IMR-90 (cell line): ENCODE results near the gene MSMO1. TPM values are rescaled to one million over a fixed set of nuclear protein-coding genes. Genes with fewer than 3 reads are reported as not detected.

Experiments
- ATAC-seq: fragments of 200-7000 bp; cut with Tn5 transposase; 2 replicates; pipeline ENCODE4 v1.9.1; 2020; ENCODE audit warnings: low read depth, mild to moderate bottlenecking, moderate library complexity
- BruUV-seq: library from RNA; stranded (reverse); fragments of 400-500 nt; replicated peaks from 2 replicates; lab custom pipeline; 2021; lab: Mats Ljungman, UMichigan
- CTCF ChIA-PET: fragments of 300-600 bp; formaldehyde crosslinking; extraction: SDS; loops from one replicate; lab custom pipeline; 2021; ENCODE audit warnings: antibody characterized with exemption; lab: Yijun Ruan, JAX
- POLR2A ChIA-PET: fragments of 300-600 bp; sonication (Branson Sonifier 250); formaldehyde crosslinking; loops from one replicate; lab custom pipeline; 2022; ENCODE audit warnings: antibody characterized with exemption; ENCODE audit not compliant: unreplicated experiment; lab: Charles Lee
- DNase-seq: peaks from one replicate; pipeline ENCODE4 v3.0.0; 2013
- H2AFZ ChIP-seq: replicated peaks from 2 replicates; pipeline ENCODE3; 2013; ENCODE audit warnings: low read length, mild to moderate bottlenecking; ENCODE audit not compliant: poor library complexity
- H2AK5ac ChIP-seq: 2 replicates; pipeline ENCODE4 v1.6.1; 2013; ENCODE audit warnings: low read depth, low read length, inconsistent platforms
- H2AK9ac ChIP-seq: replicated peaks from 2 replicates; pipeline ENCODE3; 2013; ENCODE audit warnings: mild to moderate bottlenecking, low read depth, low read length, moderate library complexity; ENCODE audit not compliant: poor library complexity
- H2BK120ac ChIP-seq: 2 replicates; pipeline ENCODE4 v1.6.1; 2013; ENCODE audit warnings: low read depth, low read length, inconsistent platforms
- H2BK15ac ChIP-seq: 3 replicates; pipeline ENCODE4 v1.6.1; 2013; ENCODE audit warnings: low read depth, low read length, inconsistent platforms
- H2BK20ac ChIP-seq: 2 replicates; pipeline ENCODE4 v1.6.1; 2013; ENCODE audit warnings: low read depth, mild to moderate bottlenecking, inconsistent platforms, low read length, moderate library complexity
- H2BK5ac ChIP-seq: 2 replicates; pipeline ENCODE4 v1.6.1; 2013; ENCODE audit warnings: mild to moderate bottlenecking, low read depth, low read length, inconsistent platforms; ENCODE audit not compliant: poor library complexity, severe bottlenecking
- H3K14ac ChIP-seq: replicated peaks from 2 replicates; pipeline ENCODE4 v1.6.1; 2013; ENCODE audit warnings: low read depth, low read length, inconsistent platforms
- H3K18ac ChIP-seq: 2 replicates; pipeline ENCODE4 v1.6.1; 2013; ENCODE audit warnings: low read depth, low read length, control low read depth
- H3K23ac ChIP-seq: 2 replicates; pipeline ENCODE4 v1.6.1; 2013; ENCODE audit warnings: low read depth, low read length, inconsistent platforms
- H3K27ac ChIP-seq: 2 replicates; pipeline ENCODE4 v1.5.1; 2013; ENCODE audit warnings: mild to moderate bottlenecking, control low read depth, low read length; ENCODE audit not compliant: insufficient read depth
- H3K27me3 ChIP-seq: 2 replicates; pipeline ENCODE4 v1.6.1; 2013; ENCODE audit warnings: low read length; ENCODE audit not compliant: control insufficient read depth, insufficient read depth
- H3K36me3 ChIP-seq: 2 replicates; pipeline ENCODE4 v1.6.1; 2013; ENCODE audit warnings: low read length, mixed read lengths; ENCODE audit not compliant: control insufficient read depth, insufficient read depth
- H3K4ac ChIP-seq: 2 replicates; pipeline ENCODE4 v1.6.1; 2013; ENCODE audit warnings: low read depth, low read length, inconsistent platforms
- H3K4me1 ChIP-seq: 2 replicates; pipeline ENCODE4 v1.6.1; 2013; ENCODE audit warnings: low read length, mixed read lengths; ENCODE audit not compliant: control insufficient read depth, insufficient read depth
- H3K4me2 ChIP-seq: 2 replicates; pipeline ENCODE4 v1.6.1; 2013; ENCODE audit warnings: low read depth, mild to moderate bottlenecking, control low read depth, low read length, moderate library complexity
- H3K4me3 ChIP-seq: 2 replicates; pipeline ENCODE4 v1.5.1; 2013; ENCODE audit warnings: low read depth, mild to moderate bottlenecking, control low read depth, low read length, moderate library complexity; ENCODE audit not compliant: insufficient read depth
- H3K56ac ChIP-seq: 2 replicates; pipeline ENCODE4 v1.6.1; 2013; ENCODE audit warnings: low read length, inconsistent platforms; ENCODE audit not compliant: insufficient read depth; ENCODE audit errors: extremely low read depth
- H3K79me1 ChIP-seq, 2 experiments: 2 replicates each; pipeline ENCODE4 v1.6.1; 2013; ENCODE audit warnings: low read length in 2 of 2, inconsistent platforms in 1 of 2, low read depth in 1 of 2
- H3K9ac ChIP-seq: 2 replicates; pipeline ENCODE4 v1.6.1; 2013; ENCODE audit warnings: low read depth, low read length, control low read depth
- H3K9me1 ChIP-seq: 2 replicates; pipeline ENCODE4 v1.6.1; 2013; ENCODE audit warnings: low read length, inconsistent platforms; ENCODE audit not compliant: insufficient read depth
- H3K9me3 ChIP-seq: 2 replicates; pipeline ENCODE4 v1.6.1; 2013; ENCODE audit warnings: low read length; ENCODE audit not compliant: control insufficient read depth, insufficient read depth
- H4K20me1 ChIP-seq: 2 replicates; pipeline ENCODE4 v1.6.1; 2013; ENCODE audit warnings: low read length, inconsistent platforms; ENCODE audit not compliant: insufficient read depth
- H4K5ac ChIP-seq: 2 replicates; pipeline ENCODE4 v1.6.1; 2013; ENCODE audit warnings: mild to moderate bottlenecking, low read depth, low read length, control low read depth
- H4K8ac ChIP-seq, 2 experiments: 2 replicates each; pipeline ENCODE4 v1.6.1; 2013; ENCODE audit warnings: low read depth in 2 of 2, low read length in 2 of 2, control low read depth in 1 of 2, inconsistent platforms in 1 of 2
- H4K91ac ChIP-seq: 2 replicates; pipeline ENCODE4 v1.6.1; 2013; ENCODE audit warnings: low read depth, low read length, inconsistent platforms; ENCODE audit not compliant: insufficient read depth
- CEBPB ChIP-seq: IDR thresholded peaks from 2 replicates; pipeline ENCODE4 v1.6.1; 2012; ENCODE audit warnings: low read depth, low read length, improper control_type of control experiment
- MAZ ChIP-seq: IDR thresholded peaks from 2 replicates; pipeline ENCODE4 v1.6.1; 2012; ENCODE audit warnings: low read depth, mild to moderate bottlenecking, low read length, improper control_type of control experiment, moderate library complexity, borderline replicate concordance
- NFE2L2 ChIP-seq: fragments of 150-350 bp; IDR thresholded peaks from 2 replicates; pipeline ENCODE4 v1.6.1; 2016; ENCODE audit warnings: low read depth, mild to moderate bottlenecking, low read length
- WGBS, 2 experiments: methylation state at CpG; one replicate each; pipeline versions ENCODE4 v1.1.5 to v1.1.7; 2013; ENCODE audit warnings: missing lambda C conversion rate in 2 of 2; ENCODE audit not compliant: insufficient read length in 1 of 2; ENCODE audit errors: extremely low coverage in 2 of 2; 5-methylcytosine and 5-hydroxymethylcytosine counted together
- dilution Hi-C: fragments of 300-500 bp; cut with HindIII; formaldehyde crosslinking; loops from one replicate; pipeline ENCODE4 v1.14.3; 2018; ENCODE audit warnings: low sequenced_read_pairs; ENCODE audit not compliant: unreplicated experiment
- in situ Hi-C: fragments of 300-500 bp; cut with MboI; formaldehyde crosslinking; loops from 3 replicates; pipeline ENCODE4 v1.14.3; 2019; ENCODE audit warnings: low sequenced_read_pairs, inconsistent platforms, mixed read lengths
- intact Hi-C: fragments of 100-400 bp; cut with micrococcal nuclease; formaldehyde crosslinking; loops from 2 replicates; pipeline ENCODE4 v1.10.0; 2022
- polyA plus RNA-seq, 3 experiments: library from polyadenylated mRNA; depleted of rRNA; stranded (reverse); fragments of >200 nt; gene quantifications; 2 replicates each; pipeline ENCODE4 v1.2.3, GENCODE V29; 2012; ENCODE audit warnings: low replicate concordance in 1 of 3
- total RNA-seq: library from RNA; depleted of rRNA; stranded (reverse); fragments of >200 nt; gene quantifications from 2 replicates; pipeline ENCODE4 v1.2.3, GENCODE V29; 2012

Gene MSMO1
- total and polyA plus RNA-seq, 2 of the 4 experiments (the other 2 are of a cell fraction): 40.1 to 42.1 TPM

GRCh38 chr4:165360985-165361670 is 33.7 kb downstream of the MSMO1 start:
- Histone ChIP-seq H3K4me3 (no peak overlapping the region), H3K56ac (no peak overlapping the region), H2BK20ac (no peak overlapping the region), H3K4ac (no peak overlapping the region), H3K14ac (no peak overlapping the region), H3K9me3 (no peaks in the 10 kb centered on the region), H3K27ac (no peak overlapping the region), H2AFZ (no peak overlapping the region), H4K5ac (no peak overlapping the region), H3K9ac (no peak overlapping the region), H3K4me1 (no peaks in the 10 kb centered on the region), H2BK15ac (no peak overlapping the region), H3K9me1 (no peaks in the 10 kb centered on the region), H3K4me2 (no peak overlapping the region), H2BK120ac (no peak overlapping the region), H3K27me3 (peaks cover 6% of the 10 kb centered on the region), H2AK5ac (no peak overlapping the region), H4K8ac (no peak overlapping the region), H2AK9ac (no peak overlapping the region), H2BK5ac (no peak overlapping the region), H3K36me3 (no peaks in the 10 kb centered on the region), H4K20me1 (no peaks in the 10 kb centered on the region), H3K23ac (no peak overlapping the region), H3K18ac (no peak overlapping the region), H3K79me1 (no peaks in the 10 kb centered on the region), H4K91ac (no peak overlapping the region)
- ChIA-PET CTCF (no interaction called here), POLR2A (no interaction called here)
- dilution Hi-C loops: no loop called here
- ATAC-seq: no peak
- intact Hi-C loops: no loop called here
- TF ChIP-seq NFE2L2 (no peak), MAZ (no peak), CEBPB (peak; percentile 33; the same call in 1 of the 2 replicates)
- no TSS peak for BruUV-seq
- DNase-seq: no peak
- WGBS, 2 experiments: 67% methylated on average over 5 of the region's 7 CpGs; no CpG with 5 or more reads in 1 of the 2 experiments
- in situ Hi-C loops: no loop called here
